Choroid plexus epithelial cell (primary cell): ENCODE data around the gene IGFBP1.

ENCODE experiments used
- DNase-seq: peaks from one replicate; pipeline ENCODE4 v3.0.0-alpha.2; 2010; ENCODE audit warnings: low read depth
- H3K4me3 ChIP-seq: 2 replicates; pipeline ENCODE4 v1.5.1; 2011; ENCODE audit warnings: low read depth, mild to moderate bottlenecking, control low read depth, low read length, moderate library complexity
- CTCF ChIP-seq: conservative IDR thresholded peaks from 2 replicates; pipeline ENCODE4 v1.5.1; 2011; ENCODE audit warnings: low read depth, mild to moderate bottlenecking, control low read depth, inconsistent platforms, low read length, moderate library complexity

Gene IGFBP1

GRCh38 chr7:45885264-45885882 lies 2.9 kb upstream of the IGFBP1 start:
- peak; percentile 23 for DNase-seq
- TF ChIP-seq CTCF: no peak
- H3K4me3 ChIP-seq: no peak overlapping the region

- no peak for TF ChIP-seq CTCF
These were observed 1.2 kb upstream of the IGFBP1 start for GRCh38 chr7:45886931-45887667.

GRCh38 chr7:45888993-45889366 lies 692 bp downstream of the IGFBP1 start:
- H3K4me3 ChIP-seq: peak overlapping the region; percentile 57
- peak; percentile 17 for DNase-seq
- no peak for TF ChIP-seq CTCF

More at GRCh38 chr7:45886931-45887667, 1.2 kb upstream of the IGFBP1 start:
- DNase-seq: no peak
- no peak overlapping the region for H3K4me3 ChIP-seq

GRCh38 chr7:45889367-45890067 lies 1.2 kb downstream of the IGFBP1 start:
- H3K4me3 ChIP-seq: peak overlapping the region; percentile 57
- TF ChIP-seq CTCF: no peak
- DNase-seq: peak; percentile 36

GRCh38 chr7:45890125-45890901 lies 2.0 kb downstream of the IGFBP1 start:
- no peak for DNase-seq
- no peak for TF ChIP-seq CTCF
- no peak overlapping the region for H3K4me3 ChIP-seq

GRCh38 chr7:45890902-45891461 lies 2.7 kb downstream of the IGFBP1 start:
- H3K4me3 ChIP-seq: no peak overlapping the region
- peak; percentile 62 for TF ChIP-seq CTCF
- DNase-seq: peak; percentile 67
